DOHH2 (cell line): ENCODE data around the gene SLC38A4.

Experiments
- H3F3A ChIP-seq: fragments of 200-600 bp; sonication (generic), shearing (Covaris generic); 2 replicates; pipeline ENCODE4 v1.6.0; 2016; ENCODE audit warnings: antibody characterized with exemption, mild to moderate bottlenecking; ENCODE audit not compliant: control insufficient read depth, insufficient read depth
- H3K27ac ChIP-seq: fragments of 200-600 bp; sonication (generic); 2 replicates; pipeline ENCODE4 v1.5.1; 2014; ENCODE audit warnings: low read depth, mild to moderate bottlenecking, low read length, moderate library complexity
- H3K27me3 ChIP-seq: fragments of 200-600 bp; sonication (generic); 2 replicates; pipeline ENCODE4 v1.6.1; 2014; ENCODE audit warnings: mild to moderate bottlenecking, low read length, mixed read lengths; ENCODE audit not compliant: control insufficient read depth
- H3K36me3 ChIP-seq: fragments of 200-600 bp; sonication (generic); 2 replicates; pipeline ENCODE4 v1.6.1; 2014; ENCODE audit warnings: mild to moderate bottlenecking, low read length, moderate library complexity, mixed read lengths; ENCODE audit not compliant: control insufficient read depth
- H3K4me1 ChIP-seq: fragments of 200-600 bp; sonication (generic); 2 replicates; pipeline ENCODE4 v1.6.1; 2014; ENCODE audit warnings: mild to moderate bottlenecking, low read length, mixed read lengths; ENCODE audit not compliant: control insufficient read depth
- H3K4me2 ChIP-seq: fragments of 200-600 bp; sonication (generic); 2 replicates; pipeline ENCODE4 v1.6.0; 2014; ENCODE audit warnings: mild to moderate bottlenecking, low read length, moderate library complexity
- H3K4me3 ChIP-seq: fragments of 200-600 bp; sonication (generic); 2 replicates; pipeline ENCODE4 v1.5.1; 2014; ENCODE audit warnings: mild to moderate bottlenecking, low read length, mixed read lengths
- H3K79me2 ChIP-seq: fragments of 200-600 bp; sonication (generic); 2 replicates; pipeline ENCODE4 v1.6.1; 2014; ENCODE audit warnings: mild to moderate bottlenecking, low read length, mixed read lengths; ENCODE audit not compliant: control insufficient read depth
- H3K9me2 ChIP-seq: fragments of 200-600 bp; sonication (generic); replicated peaks from 2 replicates; pipeline ENCODE4 v1.6.1; 2014; ENCODE audit warnings: mild to moderate bottlenecking, low read length, mixed read lengths; ENCODE audit not compliant: control insufficient read depth
- H3K9me3 ChIP-seq: fragments of 200-600 bp; sonication (generic); 2 replicates; pipeline ENCODE4 v1.6.1; 2014; ENCODE audit warnings: antibody characterized with exemption, low read length, mixed read lengths; ENCODE audit not compliant: control insufficient read depth, insufficient read depth
- H4K20me1 ChIP-seq: fragments of 200-600 bp; sonication (generic); 2 replicates; pipeline ENCODE4 v1.6.0; 2014; ENCODE audit warnings: low read depth, mild to moderate bottlenecking, antibody characterized with exemption, low read length, moderate library complexity; ENCODE audit not compliant: control insufficient read depth, insufficient read depth
- CTCF ChIP-seq: fragments of 200-600 bp; sonication (generic); IDR thresholded peaks from one replicate; pipeline ENCODE4 v1.5.1; 2014; ENCODE audit warnings: antibody characterized with exemption, mild to moderate bottlenecking, low read depth, low read length; ENCODE audit not compliant: poor library complexity, severe bottlenecking
- EZH2phosphoT487 ChIP-seq: fragments of 200-600 bp; sonication (generic); IDR thresholded peaks from 2 replicates; pipeline ENCODE4 v1.6.1; 2017; ENCODE audit warnings: borderline replicate concordance, mild to moderate bottlenecking, antibody characterized with exemption, low read length, moderate library complexity, mixed read lengths

SLC38A4 gene

DNA sequence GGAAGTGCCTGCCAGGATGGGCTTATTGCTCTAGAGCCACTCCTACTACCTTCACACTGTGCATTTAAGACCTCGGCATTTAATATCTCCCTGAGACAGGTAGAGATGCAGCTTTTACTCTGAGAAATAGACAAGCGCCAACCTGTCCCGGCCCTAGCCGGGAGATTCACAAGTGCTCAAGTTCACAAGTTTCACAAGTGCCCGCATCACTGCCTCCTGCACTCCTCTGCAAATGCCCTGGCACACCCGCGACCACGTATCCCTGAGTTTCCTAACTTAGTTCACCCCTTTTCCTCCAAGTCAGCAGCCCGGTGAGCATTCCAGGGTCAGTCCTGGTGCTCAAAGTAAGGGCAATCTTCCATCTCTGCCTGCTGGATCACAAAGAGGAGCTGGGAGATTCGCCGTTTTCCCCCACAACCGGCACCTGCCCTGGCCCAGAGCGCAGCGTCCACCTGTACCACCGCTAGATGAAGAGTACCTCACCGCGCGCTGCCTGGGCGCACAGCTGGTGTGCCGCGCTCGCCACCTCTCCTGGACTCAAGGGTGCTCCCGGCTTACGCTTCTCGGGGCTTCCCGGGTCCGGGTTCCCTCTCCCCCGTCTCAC is 5.0 kb upstream of the SLC38A4 start:
- no peak for TF ChIP-seq EZH2phosphoT487
- TF ChIP-seq CTCF = no peak
- Histone ChIP-seq H3K27me3 (no peaks in the 10 kb centered on the region), H3K9me2 (no peaks in the 10 kb centered on the region), H4K20me1 (no peaks in the 10 kb centered on the region), H3K4me1 (no peaks in the 10 kb centered on the region), H3K4me3 (no peak overlapping the region), H3K36me3 (no peaks in the 10 kb centered on the region), H3K27ac (no peak overlapping the region), H3K9me3 (no peaks in the 10 kb centered on the region; the same call in 1 of the 2 replicates), H3K4me2 (no peak overlapping the region), H3K79me2 (no peaks in the 10 kb centered on the region), H3F3A (no peaks in the 10 kb centered on the region)

DNA sequence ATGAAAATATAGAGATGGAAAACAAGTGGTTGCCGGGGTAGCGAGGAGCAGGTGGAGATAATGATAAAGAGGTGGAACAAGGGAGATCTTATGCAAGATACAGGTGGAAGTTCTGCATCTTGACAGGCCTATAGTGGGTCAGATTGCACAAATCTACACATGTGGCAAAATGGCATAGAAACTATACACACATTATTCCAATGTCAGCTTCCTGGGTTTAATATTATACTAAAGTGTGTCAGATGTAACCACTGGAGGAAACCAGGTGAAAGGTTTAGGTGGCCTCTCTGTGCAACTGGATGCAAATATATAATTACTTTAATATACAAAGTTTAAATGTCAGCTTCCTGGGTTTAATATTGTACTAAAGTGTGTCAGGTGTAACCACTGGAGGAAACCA is 1.1 kb downstream of the SLC38A4 start:
- no peaks in the 10 kb centered on the region for H3K9me2 ChIP-seq
- no peaks in the 10 kb centered on the region for H3K4me1 ChIP-seq
- H3K27ac ChIP-seq = no peak overlapping the region
- no peaks in the 10 kb centered on the region for H3K36me3 ChIP-seq
- H3F3A ChIP-seq = no peaks in the 10 kb centered on the region
- H3K4me3 ChIP-seq = no peak overlapping the region
- no peaks in the 10 kb centered on the region for H3K27me3 ChIP-seq
- TF ChIP-seq EZH2phosphoT487 = no peak
- no peak for TF ChIP-seq CTCF
- no peaks in the 10 kb centered on the region for H3K9me3 ChIP-seq
- no peak overlapping the region for H3K4me2 ChIP-seq
- no peaks in the 10 kb centered on the region for H3K79me2 ChIP-seq
- H4K20me1 ChIP-seq = no peaks in the 10 kb centered on the region

DNA sequence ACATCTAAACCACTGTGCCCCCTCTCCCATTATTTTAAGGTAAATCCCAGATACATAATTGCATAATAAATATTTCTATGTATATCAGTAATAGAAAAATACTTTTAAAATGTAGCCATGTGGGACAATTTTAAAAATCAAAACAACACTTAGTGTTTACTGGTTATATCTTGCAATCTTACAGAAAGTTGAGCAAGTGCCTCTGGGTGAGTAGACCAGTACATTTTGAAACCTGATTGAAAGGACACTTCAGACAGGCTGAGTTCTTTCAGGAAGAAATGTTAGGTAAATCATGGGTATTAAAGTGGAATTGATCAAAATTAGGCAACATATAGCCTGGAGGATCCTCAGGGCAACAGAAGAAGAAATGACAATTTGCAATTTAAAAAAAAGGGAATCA is 7.2 kb downstream of the SLC38A4 start:
- H3K27ac ChIP-seq = no peak overlapping the region
- no peaks in the 10 kb centered on the region for H3K9me3 ChIP-seq
- H4K20me1 ChIP-seq = no peaks in the 10 kb centered on the region
- no peaks in the 10 kb centered on the region for H3K4me1 ChIP-seq
- TF ChIP-seq EZH2phosphoT487 (no peak), CTCF (no peak)
- H3K27me3 ChIP-seq = no peaks in the 10 kb centered on the region
- H3K79me2 ChIP-seq = no peaks in the 10 kb centered on the region
- no peaks in the 10 kb centered on the region for H3K36me3 ChIP-seq
- H3K4me3 ChIP-seq = no peak overlapping the region
- H3K9me2 ChIP-seq = no peaks in the 10 kb centered on the region
- H3K4me2 ChIP-seq = no peak overlapping the region
- no peaks in the 10 kb centered on the region for H3F3A ChIP-seq
